HepG2 (cell line): ENCODE results near the gene ZKSCAN1. TPM values are rescaled to one million over a fixed set of nuclear protein-coding genes. Genes with fewer than 3 reads are reported as not detected.

Source experiments
- ARID2 ChIP-seq: sonication (generic); formaldehyde crosslinking; IDR thresholded peaks from 2 replicates; pipeline ENCODE4 v1.8.1; 2022; ENCODE audit warnings: mild to moderate bottlenecking, missing genetic modification reagents, borderline replicate concordance
- ETV6 ChIP-seq: sonication (generic); formaldehyde crosslinking; conservative IDR thresholded peaks from 2 replicates; pipeline ENCODE4 v1.4.0; 2020; ENCODE audit warnings: missing genetic modification reagents
- FOXK1 ChIP-seq: sonication (generic); formaldehyde crosslinking; IDR thresholded peaks from 2 replicates; pipeline ENCODE4 v1.4.0; 2020; ENCODE audit warnings: low read depth, missing genetic modification reagents, borderline replicate concordance
- FOXP1 ChIP-seq, 2 experiments: fragments of 450-650 bp in 1 of 2; IDR thresholded peaks; 2 replicates each; pipeline ENCODE4 v1.6.1; 2017 to 2018; ENCODE audit warnings: antibody characterized with exemption in 1 of 2
- GLMP ChIP-seq: sonication (generic); formaldehyde crosslinking; IDR thresholded peaks from 2 replicates; pipeline ENCODE4 v1.9.0; 2021; ENCODE audit warnings: missing genetic modification reagents, mild to moderate bottlenecking, borderline replicate concordance
- HNRNPLL ChIP-seq: fragments of 200-400 bp; formaldehyde crosslinking; IDR thresholded peaks from 2 replicates; pipeline ENCODE4 v1.6.1; 2017; ENCODE audit warnings: mild to moderate bottlenecking, low read depth, low read length; ENCODE audit not compliant: poor library complexity, severe bottlenecking
- HOXD1 ChIP-seq: sonication (generic); formaldehyde crosslinking; IDR thresholded peaks from 2 replicates; pipeline ENCODE4 v1.5.0; 2020; ENCODE audit warnings: missing genetic modification reagents
- KAT2B ChIP-seq: fragments of 150-350 bp; IDR thresholded peaks from 2 replicates; pipeline ENCODE4 v1.6.1; 2014; ENCODE audit warnings: low read depth, low read length, borderline replicate concordance
- MAFK ChIP-seq, 2 experiments: IDR thresholded peaks in 1 of 2; conservative IDR thresholded peaks in 1 of 2; 2 replicates each; pipeline ENCODE4 v1.6.1; 2011; ENCODE audit warnings: improper control_type of control experiment in 2 of 2, low read length in 2 of 2
- MATR3 ChIP-seq: sonication (generic); formaldehyde crosslinking; IDR thresholded peaks from 2 replicates; pipeline ENCODE4 v1.4.0; 2020; ENCODE audit warnings: missing genetic modification reagents
- MTA3 ChIP-seq: sonication (generic); formaldehyde crosslinking; IDR thresholded peaks from 2 replicates; pipeline ENCODE4 v1.4.0; 2020; ENCODE audit warnings: missing genetic modification reagents
- NPAS2 ChIP-seq: sonication (generic); formaldehyde crosslinking; IDR thresholded peaks from 2 replicates; pipeline ENCODE4 v1.8.0; 2022; ENCODE audit warnings: mild to moderate bottlenecking, missing genetic modification reagents, borderline replicate concordance
- SNAPC4 ChIP-seq: sonication (generic); formaldehyde crosslinking; IDR thresholded peaks from 2 replicates; pipeline ENCODE4 v1.4.0; 2020; ENCODE audit warnings: mild to moderate bottlenecking, missing genetic modification reagents
- XBP1 ChIP-seq: sonication (generic); formaldehyde crosslinking; IDR thresholded peaks from 2 replicates; pipeline ENCODE4 v1.5.0; 2020; ENCODE audit warnings: missing genetic modification reagents
- ZKSCAN8 ChIP-seq: IDR thresholded peaks from 2 replicates; pipeline ENCODE4 v1.6.1; 2016; ENCODE audit warnings: borderline replicate concordance, missing genetic modification reagents, missing compliant biosample characterization
- ZNF224 ChIP-seq: sonication (generic); formaldehyde crosslinking; IDR thresholded peaks from 2 replicates; pipeline ENCODE4 v1.5.0; 2020; ENCODE audit warnings: mild to moderate bottlenecking, missing genetic modification reagents
- ZNF329 ChIP-seq: sonication (generic); formaldehyde crosslinking; IDR thresholded peaks from 2 replicates; pipeline ENCODE4 v1.9.0; 2021; ENCODE audit warnings: low read depth, mild to moderate bottlenecking, missing genetic modification reagents
- ZNF34 ChIP-seq: sonication (generic); formaldehyde crosslinking; IDR thresholded peaks from 2 replicates; pipeline ENCODE4 v1.4.0; 2020; ENCODE audit warnings: mild to moderate bottlenecking, missing genetic modification reagents, borderline replicate concordance
- ZNF496 ChIP-seq: sonication (generic); formaldehyde crosslinking; IDR thresholded peaks from 2 replicates; pipeline ENCODE4 v1.8.1; 2023; ENCODE audit warnings: mild to moderate bottlenecking, moderate library complexity, missing genetic modification reagents; ENCODE audit not compliant: insufficient replicate concordance
- ZNF569 ChIP-seq: sonication (generic); formaldehyde crosslinking; IDR thresholded peaks from 2 replicates; pipeline ENCODE4 v1.5.0; 2020; ENCODE audit warnings: mild to moderate bottlenecking, missing genetic modification reagents, moderate library complexity, borderline replicate concordance
- ZNF713 ChIP-seq: sonication (generic); formaldehyde crosslinking; IDR thresholded peaks from 2 replicates; pipeline ENCODE4 v1.4.0; 2020; ENCODE audit warnings: mild to moderate bottlenecking, missing genetic modification reagents
- polyA plus RNA-seq, 8 experiments: library from polyadenylated mRNA; depleted of rRNA in 3 of 8; stranded (reverse) in 7 of 8; unstranded in 1 of 8; fragments of >200 nt; fragmentation: Illumina TruSeq in 4 of 8; extraction: Trizol in 4 of 8; gene quantifications; 2 replicates each; pipeline versions ENCODE4 v1.2.1 to v1.2.3, GENCODE V29; 2011 to 2016; ENCODE audit warnings: low read depth in 4 of 8, missing spikeins in 1 of 8, mixed read lengths in 1 of 8; ENCODE audit not compliant: insufficient read depth in 1 of 8
- total RNA-seq, 5 experiments: library from RNA; depleted of rRNA; stranded (reverse); fragments of >200 nt; fragmentation: Illumina TruSeq; extraction: Trizol; gene quantifications; 2 replicates each; pipeline ENCODE4 v1.2.3, GENCODE V29; 2016; ENCODE audit warnings: low read depth in 1 of 5
- TF ChIP-seq, protein P1 (sequence below): sonication (generic); formaldehyde crosslinking; IDR thresholded peaks from 2 replicates; pipeline ENCODE4 v1.5.1; 2020; ENCODE audit warnings: mild to moderate bottlenecking, missing genetic modification reagents, moderate library complexity
- TF ChIP-seq, protein P2 (sequence below): IDR thresholded peaks from 2 replicates; pipeline ENCODE4 v1.6.1; 2016; ENCODE audit warnings: mild to moderate bottlenecking, missing biosample characterization, missing genetic modification reagents

Gene ZKSCAN1
- total and polyA plus RNA-seq, 2 of the 13 experiments (the other 11 are each of a cell fraction or from before 2014, with no cell fraction given), result 46.4 to 60.6 TPM

- no peak for TF ChIP-seq SNAPC4 (CRISPR knock-in tag)
- no peak for TF ChIP-seq HOXD1 (CRISPR knock-in tag)
- no peak for TF ChIP-seq KAT2B
- no peak for TF ChIP-seq ZNF224 (CRISPR knock-in tag)
- TF ChIP-seq FOXP1 (IDR thresholded peaks at IDR 0.05), result no peak
- peak; percentile 53; the same call in 1 of the 2 replicates for TF ChIP-seq FOXP1 (CRISPR knock-in tag; IDR thresholded peaks at IDR 0.05)
- no peak for TF ChIP-seq ZKSCAN8 (CRISPR knock-in tag)
- no peak for TF ChIP-seq GLMP
- TF ChIP-seq, protein P1, sequence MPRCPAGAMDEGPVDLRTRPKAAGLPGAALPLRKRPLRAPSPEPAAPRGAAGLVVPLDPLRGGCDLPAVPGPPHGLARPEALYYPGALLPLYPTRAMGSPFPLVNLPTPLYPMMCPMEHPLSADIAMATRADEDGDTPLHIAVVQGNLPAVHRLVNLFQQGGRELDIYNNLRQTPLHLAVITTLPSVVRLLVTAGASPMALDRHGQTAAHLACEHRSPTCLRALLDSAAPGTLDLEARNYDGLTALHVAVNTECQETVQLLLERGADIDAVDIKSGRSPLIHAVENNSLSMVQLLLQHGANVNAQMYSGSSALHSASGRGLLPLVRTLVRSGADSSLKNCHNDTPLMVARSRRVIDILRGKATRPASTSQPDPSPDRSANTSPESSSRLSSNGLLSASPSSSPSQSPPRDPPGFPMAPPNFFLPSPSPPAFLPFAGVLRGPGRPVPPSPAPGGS (CRISPR knock-in tag), result no peak
- TF ChIP-seq ARID2, result no peak
- TF ChIP-seq ZNF569 (CRISPR knock-in tag), result no peak
- TF ChIP-seq ETV6 (CRISPR knock-in tag), result no peak
- TF ChIP-seq NPAS2 (CRISPR knock-in tag), result no peak
- TF ChIP-seq FOXK1 (CRISPR knock-in tag), result peak; percentile 90
- no peak for TF ChIP-seq HNRNPLL
- no peak for TF ChIP-seq ZNF713 (CRISPR knock-in tag)
- no peak for TF ChIP-seq MTA3
- no peak for TF ChIP-seq ZNF34
- no peak for TF ChIP-seq ZNF329 (CRISPR knock-in tag)
- no peak for TF ChIP-seq MATR3 (CRISPR knock-in tag)
- TF ChIP-seq ZNF496 (CRISPR knock-in tag), result no peak
- no peak for TF ChIP-seq MAFK (conservative IDR thresholded peaks at IDR 0.05 in 1 of 2, IDR thresholded peaks at IDR 0.05 in 1 of 2; ENCODE audit: low read length in 2 of 2)
- TF ChIP-seq, protein P2, sequence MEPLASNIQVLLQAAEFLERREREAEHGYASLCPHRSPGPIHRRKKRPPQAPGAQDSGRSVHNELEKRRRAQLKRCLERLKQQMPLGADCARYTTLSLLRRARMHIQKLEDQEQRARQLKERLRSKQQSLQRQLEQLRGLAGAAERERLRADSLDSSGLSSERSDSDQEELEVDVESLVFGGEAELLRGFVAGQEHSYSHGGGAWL (CRISPR knock-in tag), result no peak
- no peak for TF ChIP-seq XBP1 (CRISPR knock-in tag)
These were observed 1.9 kb downstream of the ZKSCAN1 start (continued) for GRCh38 chr7:100017300-100017699.
